CD4-positive, alpha-beta T cell treated with Interleukin-15 for 1 hour (primary cell): ENCODE measurements around the gene TENT5C.

ENCODE experiments used
- DNase-seq: peaks from one replicate; pipeline ENCODE4 v3.0.0-alpha.2; 2020

The TENT5C gene

GRCh38 chr1:117594261-117594990 is 11.4 kb upstream of the TENT5C start:
- DNase-seq = no peak

GRCh38 chr1:117596023-117596720 is 9.7 kb upstream of the TENT5C start:
- peak; percentile 35 for DNase-seq

- DNase-seq = no peak
Observed at GRCh38 chr1:117598489-117598888, 7.4 kb upstream of the TENT5C start.

GRCh38 chr1:117599286-117600221 is 6.3 kb upstream of the TENT5C start:
- DNase-seq = no peak

- no peak for DNase-seq
Observed at GRCh38 chr1:117600325-117600943, 5.4 kb upstream of the TENT5C start.

GRCh38 chr1:117600966-117601365 is 4.9 kb upstream of the TENT5C start:
- no peak for DNase-seq

GRCh38 chr1:117602862-117603261 is 3.0 kb upstream of the TENT5C start:
- DNase-seq = no peak

GRCh38 chr1:117605164-117605773 is 579 bp upstream of the TENT5C start:
- DNase-seq = no peak

GRCh38 chr1:117606649-117607430 is 992 bp downstream of the TENT5C start:
- DNase-seq = peak; percentile 71

GRCh38 chr1:117607471-117607870 is 1.6 kb downstream of the TENT5C start:
- DNase-seq = peak; percentile 75

GRCh38 chr1:117608115-117608615 is 2.3 kb downstream of the TENT5C start:
- no peak for DNase-seq

- DNase-seq = no peak
Observed at GRCh38 chr1:117608758-117609157, 2.9 kb downstream of the TENT5C start.

GRCh38 chr1:117609471-117609911 is 3.6 kb downstream of the TENT5C start:
- DNase-seq = no peak

- no peak for DNase-seq
Observed at GRCh38 chr1:117610036-117610435, 4.2 kb downstream of the TENT5C start.

GRCh38 chr1:117611121-117611601 is 5.3 kb downstream of the TENT5C start:
- no peak for DNase-seq

GRCh38 chr1:117611894-117612483 is 6.1 kb downstream of the TENT5C start:
- DNase-seq = no peak

GRCh38 chr1:117612517-117613248 is 6.8 kb downstream of the TENT5C start:
- DNase-seq = no peak

- DNase-seq = no peak
Observed at GRCh38 chr1:117613249-117613968, 7.6 kb downstream of the TENT5C start.
